DMS114 treated with DMSO at 0.1 percent for 48 hours (cell line): ENCODE measurements around the gene ACSL5.

Experiments
- DNase-seq: peaks from one replicate; lab custom pipeline; 2025; ENCODE audit not compliant: unreplicated experiment; lab: John Stamatoyannopoulos, UW

The ACSL5 gene

DNA sequence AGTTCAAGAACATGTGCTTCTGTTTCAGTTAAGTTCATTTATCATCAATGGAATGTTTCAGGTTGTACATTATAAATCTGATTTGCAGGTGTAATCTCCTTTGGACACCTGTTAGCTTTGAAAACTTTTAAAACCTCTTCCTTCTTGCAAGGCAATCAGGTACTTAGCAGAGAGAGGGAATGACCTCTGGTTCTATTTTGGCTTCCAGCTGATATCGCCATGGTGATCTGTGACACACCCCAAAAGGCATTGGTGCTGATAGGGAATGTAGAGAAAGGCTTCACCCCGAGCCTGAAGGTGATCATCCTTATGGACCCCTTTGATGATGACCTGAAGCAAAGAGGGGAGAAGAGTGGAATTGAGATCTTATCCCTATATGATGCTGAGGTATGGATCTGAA is 35.4 kb downstream of the ACSL5 start:
- DNase-seq = no peak

DNA sequence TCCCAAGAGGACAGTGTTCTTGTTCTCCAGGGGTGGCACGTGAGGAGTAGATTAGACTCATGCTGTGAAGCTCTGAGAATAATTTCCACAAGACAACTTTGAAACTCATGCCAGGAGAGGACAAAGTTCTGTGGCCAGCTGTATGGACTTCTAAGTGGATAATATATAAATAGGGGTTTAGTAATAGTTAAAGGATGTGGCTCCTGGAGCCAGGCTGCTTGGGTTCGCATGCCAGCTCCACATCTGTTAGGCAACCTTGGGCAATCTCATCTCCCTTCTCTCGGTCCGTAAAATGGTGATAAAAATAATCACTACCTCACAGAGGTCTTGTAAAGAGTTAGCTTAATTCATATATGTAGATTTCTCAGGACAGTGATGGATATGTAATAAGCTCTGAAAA is 35.8 kb downstream of the ACSL5 start:
- DNase-seq = no peak

DNA sequence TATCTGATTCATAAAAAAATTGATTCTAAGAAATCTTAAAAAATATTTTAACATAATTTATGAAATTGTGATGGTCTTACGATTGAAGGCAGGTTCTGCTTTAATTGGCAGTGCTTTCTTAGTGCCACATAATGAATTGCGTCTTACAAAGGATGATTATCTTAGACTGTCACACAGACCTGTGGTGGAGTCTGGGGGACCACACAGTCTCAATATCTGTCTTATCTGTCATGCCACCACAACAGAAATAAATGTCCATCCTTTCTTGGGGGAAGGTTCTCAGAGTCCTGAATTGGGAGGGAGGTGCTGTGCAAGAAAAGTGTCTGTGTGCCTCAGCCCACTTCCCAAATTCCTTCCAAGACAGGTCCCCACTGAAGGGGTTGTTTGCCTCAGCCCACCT is 38.8 kb downstream of the ACSL5 start:
- no peak for DNase-seq

DNA sequence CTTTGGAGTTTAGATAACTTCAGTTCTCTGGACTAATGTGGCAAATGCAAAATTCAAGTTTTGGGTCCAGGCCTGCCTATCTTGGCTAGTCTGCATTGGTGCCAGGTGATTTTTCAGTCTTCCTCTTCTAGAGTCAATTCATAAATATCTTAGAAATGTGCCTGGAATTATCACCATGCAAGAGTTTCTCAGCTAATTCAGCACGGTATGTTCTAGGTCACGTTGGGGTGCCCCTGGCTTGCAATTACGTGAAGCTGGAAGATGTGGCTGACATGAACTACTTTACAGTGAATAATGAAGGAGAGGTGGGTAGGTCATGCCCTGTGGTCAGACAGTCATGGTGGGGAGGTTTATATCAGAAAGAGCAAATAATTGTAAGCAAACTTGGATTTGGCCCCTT is 47.8 kb downstream of the ACSL5 start:
- no peak for DNase-seq

DNA sequence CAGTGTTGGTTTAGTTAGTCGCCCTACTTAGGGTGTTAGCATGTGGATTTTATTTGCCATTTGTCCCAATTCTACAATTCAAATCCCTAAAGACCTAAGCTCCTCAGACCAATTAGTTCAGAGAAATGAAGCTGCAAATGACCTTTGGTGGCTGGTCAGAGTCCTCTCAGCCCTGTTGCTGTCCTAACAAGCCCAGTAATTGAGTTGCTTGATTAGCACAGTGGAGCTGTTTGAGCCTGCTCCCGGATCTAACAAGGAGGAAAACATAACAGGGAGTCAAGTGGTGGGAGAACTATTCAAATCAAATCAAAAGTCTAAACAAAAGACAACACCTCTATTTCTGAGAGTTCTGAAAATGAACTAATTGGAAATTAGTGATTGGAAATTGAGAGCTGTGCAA is 50.7 kb downstream of the ACSL5 start:
- no peak for DNase-seq

DNA sequence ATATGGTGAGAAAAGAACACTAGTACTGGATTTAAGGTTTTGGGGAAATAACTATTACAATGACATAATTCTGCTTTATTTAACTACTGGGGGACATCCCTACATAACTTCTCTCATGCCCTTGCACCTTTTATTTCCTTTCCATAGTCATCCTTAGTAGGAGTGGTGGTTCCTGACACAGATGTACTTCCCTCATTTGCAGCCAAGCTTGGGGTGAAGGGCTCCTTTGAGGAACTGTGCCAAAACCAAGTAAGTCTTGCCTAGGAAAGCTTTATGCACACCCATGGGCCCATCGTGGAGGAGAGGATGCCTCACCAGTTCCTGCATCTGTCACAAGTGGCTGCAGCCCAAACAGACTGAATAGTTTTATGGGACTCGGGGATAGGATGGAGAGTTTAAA is 52.2 kb downstream of the ACSL5 start:
- DNase-seq = no peak

DNA sequence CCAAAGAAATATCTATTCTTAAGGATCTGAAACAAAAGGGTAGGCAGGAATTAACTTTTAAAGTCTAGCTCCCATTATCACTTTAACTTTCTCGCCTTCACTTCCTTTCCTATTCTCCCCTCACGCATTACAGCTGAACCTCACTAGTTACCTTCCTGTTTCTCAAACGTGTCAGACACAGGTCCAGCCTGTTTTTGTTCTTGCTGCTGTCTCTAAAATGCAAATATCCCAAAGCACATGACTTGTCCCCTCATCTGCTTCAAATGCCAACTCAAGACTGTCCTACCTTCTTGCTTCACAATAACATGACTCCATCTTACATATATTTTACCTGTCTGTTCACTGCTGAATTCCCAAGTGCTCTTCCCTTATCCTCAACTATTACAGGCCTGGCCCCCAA is 55.2 kb downstream of the ACSL5 start:
- DNase-seq = no peak

DNA sequence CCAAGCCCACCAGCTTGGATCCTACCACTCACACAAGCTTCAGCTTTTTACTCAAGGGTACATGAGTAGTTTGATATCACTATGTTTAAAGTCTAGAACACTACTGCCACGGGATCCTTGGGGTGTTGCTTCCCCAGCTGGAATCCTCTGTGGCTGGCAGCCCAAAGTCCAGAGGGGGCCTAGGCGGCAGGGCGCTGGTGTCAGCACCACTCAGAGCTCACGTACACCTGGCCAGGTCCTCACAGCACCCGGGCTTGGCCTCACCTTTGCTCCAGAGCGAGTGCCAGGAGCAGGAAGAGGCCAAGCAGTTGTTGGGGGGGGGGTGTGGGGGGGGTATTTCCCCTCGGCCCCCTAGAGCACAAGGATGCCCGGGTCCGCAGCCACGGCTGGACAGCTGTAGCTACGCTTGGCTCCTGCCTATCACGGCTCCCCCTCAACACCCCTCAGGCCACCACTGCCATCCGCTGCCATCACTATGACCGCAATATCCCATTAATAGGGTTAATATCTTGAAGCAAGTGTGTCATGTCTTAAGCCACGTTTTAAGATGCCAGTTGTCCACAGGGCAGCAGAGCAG is 55.8 kb downstream of the ACSL5 start:
- DNase-seq = no peak

DNA sequence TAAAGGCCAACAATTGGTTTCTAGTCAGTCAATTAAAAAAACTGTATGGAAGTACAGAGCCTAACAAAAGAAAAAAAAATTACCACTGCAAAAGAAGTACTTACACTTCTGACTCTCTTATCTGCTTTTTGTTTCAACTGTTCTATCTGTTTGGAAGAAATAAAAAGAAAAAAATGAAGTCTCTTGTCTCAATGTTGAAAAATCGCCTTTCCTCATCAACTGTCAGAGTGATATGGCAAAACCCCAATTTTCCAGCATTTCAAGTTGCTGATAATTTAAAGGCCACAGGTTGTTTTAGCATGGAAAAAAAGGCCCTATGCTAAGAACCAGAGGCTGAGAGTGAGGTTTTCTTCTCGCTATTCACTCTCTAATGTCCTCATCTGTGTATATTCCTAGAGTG is 59.2 kb downstream of the ACSL5 start:
- DNase-seq = no peak

DNA sequence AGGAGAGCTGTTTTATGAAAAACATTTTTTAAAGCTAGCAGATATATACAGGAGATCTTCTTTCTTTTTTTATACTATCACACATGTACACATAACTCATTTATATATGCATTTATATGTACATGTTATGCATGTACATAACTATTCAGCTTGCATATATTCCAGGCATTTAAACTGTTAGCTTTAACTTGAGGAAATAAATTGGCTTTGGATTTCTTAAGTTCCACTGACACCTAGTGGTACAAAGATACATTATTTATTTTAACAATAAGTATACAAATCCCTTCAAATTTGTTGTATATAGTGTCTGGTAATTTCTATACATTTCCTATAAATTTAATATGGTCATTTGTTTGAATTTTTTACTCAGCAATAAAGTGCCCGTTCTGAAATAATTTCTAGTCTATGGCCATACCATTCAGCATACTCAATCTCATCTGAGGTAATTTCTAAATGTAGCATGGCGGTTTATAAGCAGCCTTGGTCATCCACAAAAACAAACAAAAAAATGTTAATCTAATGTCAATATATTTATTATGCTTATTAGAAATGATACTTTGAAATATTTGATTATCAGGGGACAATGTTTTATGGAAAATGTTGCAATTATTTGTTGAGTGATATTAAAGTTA is 61.2 kb downstream of the ACSL5 start:
- peak; percentile 22 for DNase-seq

DNA sequence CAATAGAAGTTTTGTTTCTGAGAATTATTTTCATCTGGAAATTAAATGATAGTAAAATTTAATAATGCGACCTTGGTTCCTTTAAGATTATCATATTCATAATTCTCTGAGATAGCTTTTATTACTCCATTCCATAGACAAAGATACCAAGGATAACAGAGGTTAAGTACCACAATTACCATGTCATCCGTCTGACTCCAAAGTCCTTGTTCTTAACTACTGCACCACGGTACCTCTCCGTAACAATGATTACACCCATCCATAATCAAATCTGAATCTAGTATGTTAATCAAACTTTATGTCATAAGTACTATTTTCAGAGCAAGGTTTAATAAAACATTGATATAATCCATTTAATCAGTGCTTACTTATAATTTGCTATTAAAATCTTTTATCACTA is 64.4 kb downstream of the ACSL5 start:
- DNase-seq = no peak

DNA sequence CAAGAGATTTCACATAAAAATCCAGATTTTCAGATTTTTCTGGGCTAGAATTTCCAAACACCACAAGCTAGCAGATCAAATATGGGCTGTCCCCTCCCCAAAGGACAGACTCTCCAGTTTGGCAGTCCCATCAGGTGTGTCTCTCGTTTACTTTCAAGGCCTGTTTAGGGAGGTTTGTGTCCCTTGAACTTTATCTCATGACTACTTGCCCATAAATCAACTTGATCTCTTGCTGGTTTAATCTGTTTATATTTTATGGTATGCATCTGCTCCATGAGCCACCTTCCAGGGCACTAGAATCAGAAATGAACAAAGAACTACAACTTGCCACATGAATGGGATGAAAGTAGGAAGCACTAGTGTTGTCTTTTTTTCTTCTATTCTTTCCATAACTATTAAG is 67.6 kb downstream of the ACSL5 start:
- DNase-seq = no peak

DNA sequence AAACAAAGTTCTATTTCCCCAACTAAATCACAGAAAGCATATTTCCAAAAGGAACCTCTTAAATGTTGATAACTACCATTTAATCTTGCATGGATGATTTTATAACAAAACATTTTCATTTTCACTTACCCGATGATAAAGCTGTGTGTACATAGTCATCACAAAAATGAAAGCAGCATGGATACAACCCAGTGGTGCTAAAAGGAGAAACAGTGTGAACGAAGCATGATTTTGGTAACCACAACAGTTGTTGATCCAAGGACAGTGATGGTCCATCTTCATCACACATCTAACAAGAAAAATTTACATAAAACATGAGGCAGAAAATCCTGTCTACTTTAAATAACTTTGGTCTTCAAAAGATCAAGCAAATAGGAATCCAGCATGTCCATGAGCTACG is 68.1 kb downstream of the ACSL5 start:
- no peak for DNase-seq

DNA sequence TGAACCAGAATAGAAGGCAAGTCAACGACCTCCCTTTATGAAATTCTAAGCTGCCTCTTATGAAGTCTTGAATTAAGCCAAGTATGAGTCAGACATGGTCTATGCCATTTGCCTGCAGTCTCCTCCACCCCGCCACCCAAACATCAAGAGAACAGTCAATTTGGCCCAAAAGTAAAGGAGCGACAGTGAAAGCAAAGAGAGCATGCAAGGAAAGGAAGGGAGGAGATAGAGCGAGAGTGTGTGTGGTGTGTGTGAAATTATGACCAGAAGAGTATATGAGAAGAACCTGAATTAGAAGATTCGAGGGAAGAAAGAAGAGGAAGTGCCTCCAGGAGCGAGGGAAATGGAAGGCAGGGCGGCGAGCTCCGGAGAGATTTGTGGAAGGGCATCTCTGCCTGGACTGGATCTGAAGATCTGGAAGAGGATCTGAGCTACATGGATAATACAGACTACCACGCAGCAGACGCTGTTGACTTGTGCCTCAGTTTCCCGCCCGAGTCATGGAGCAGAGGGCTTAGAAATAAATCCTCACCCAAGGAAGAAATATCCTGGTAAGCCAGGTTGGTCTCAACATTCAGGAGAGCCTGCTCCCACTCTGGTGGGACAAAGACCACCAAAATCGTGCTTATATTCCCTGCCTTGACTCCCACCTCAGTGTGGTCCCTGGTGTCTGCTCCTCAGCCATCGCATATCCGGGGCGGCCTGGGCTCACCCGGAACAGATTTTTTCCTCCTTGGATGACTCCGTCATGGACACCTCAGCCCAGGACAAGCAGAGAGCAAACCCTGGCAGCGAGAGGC is 72.3 kb downstream of the ACSL5 start:
- no peak for DNase-seq

DNA sequence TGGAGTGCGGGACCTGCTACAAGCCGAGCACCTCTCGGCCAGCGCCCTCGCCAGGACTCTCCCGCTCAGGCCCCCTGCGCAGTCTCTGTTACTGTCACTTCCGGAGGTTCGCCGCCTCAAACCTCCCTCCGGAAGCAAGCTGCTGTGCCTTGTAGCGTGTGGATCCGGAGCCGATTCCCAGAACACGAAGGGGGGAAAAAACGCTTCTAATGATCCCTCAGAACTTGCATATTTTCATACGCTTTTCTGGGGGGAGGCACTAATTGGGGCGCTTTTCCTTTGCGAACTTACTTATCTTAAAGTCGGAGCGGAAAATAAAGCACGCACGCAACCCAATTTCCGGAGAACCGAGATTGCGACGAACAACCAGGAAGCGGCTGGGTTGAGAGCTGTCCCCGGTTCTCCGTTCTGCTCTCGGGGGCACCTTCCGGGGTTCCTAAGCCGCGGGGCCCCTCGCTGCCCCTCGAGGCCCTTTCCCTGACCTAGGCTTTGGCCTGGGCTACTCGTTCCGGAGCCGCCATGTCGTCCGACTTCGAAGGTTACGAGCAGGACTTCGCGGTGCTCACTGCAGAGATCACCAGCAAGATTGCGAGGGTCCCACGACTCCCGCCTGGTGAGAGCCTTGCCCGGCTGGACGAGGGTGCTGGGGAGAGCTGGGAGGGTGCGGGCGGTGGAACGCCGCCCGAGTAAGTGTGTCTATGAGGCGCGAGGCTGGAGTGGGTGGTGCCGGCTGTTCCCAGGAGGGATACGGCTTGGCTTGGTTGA is 73.1 kb downstream of the ACSL5 start, which contains the start of the genes VTI1A and ZDHHC6:
Gene VTI1A (plus strand): TSS at position 361 of the 765 bp plus-strand sequence. CDS start 159 bp downstream, at position 520.
Gene ZDHHC6 (minus strand): TSS at position 60 of the 765 bp plus-strand sequence. CDS start 1,478 bp downstream, outside the sequence.
- DNase-seq = peak; percentile 60

DNA sequence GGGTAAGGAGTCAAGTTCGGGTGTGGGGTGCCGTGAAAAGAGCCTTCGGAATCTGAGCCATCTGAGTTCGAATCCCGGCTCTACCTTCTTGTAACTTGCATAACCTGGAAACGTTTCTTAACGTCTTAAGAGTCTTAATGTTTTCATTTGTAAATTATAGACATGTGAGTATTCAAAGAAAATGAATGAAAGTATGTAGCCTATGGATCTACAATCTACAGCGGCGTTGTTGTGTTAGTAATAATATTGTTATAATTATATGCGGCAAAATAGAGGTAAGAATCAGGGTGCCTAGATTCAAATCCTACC is 73.7 kb downstream of the ACSL5 start:
- no peak for DNase-seq

DNA sequence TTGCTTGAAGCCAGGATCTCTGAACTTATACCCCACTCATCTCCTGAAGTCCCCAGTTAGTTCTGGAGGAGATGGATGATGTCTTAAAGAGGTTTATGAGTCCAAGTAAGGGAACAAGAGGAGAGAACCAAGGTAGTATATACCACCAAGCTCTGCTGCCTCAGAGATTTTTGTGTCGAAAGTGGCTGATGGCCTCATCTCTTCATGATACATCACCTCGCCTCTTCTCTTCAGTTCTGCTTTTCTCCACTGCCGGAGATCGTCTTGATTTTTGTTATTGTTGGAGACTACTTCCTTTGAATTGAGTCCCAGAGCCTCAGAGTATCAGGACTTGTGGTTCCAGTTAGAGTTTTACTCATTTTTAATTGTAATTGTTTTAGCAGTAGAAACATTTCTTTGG is 75.0 kb downstream of the ACSL5 start:
- no peak for DNase-seq

DNA sequence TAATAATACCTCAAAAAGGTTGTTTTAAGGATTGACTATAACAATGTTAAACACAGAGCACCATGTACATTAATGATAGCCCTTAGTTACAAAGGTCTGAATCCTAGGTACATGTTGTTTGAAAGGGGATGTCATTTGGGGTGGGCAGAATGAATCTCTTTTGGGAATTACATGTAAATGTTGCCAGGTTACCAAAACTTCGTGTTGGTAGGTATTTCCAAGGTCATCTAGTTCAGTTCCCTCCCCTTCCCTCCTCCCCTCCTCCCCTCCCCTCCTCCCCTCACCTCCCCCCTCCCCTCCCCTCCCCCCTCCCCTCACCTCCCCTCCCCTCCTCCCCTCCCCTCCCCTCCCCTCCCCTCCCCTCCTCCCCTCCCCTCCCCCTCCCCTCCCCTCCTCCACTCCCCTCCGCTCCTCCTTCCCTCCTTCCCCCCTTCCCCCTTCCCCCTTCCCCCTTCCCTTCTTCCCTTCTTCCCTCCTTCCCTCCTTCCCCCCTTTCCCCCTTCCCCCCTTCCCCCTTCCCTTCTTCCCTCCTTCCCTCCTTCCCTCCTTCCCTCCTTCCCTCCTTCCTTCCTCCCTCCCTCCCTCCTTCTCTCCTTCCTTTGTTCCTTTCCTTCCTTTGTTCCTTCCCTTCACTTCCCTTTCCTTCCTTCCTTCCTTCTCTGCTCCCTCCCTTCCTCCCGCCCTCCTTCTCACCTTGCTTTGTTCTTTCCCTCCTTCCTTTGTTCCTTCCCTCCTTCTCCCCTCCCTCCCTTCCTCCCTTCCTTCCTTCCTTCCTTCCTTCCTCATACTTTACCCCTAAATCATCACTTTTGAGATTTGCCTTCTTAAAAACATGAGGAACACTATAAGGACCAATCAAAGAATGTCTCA is 81.2 kb downstream of the ACSL5 start:
- no peak for DNase-seq

DNA sequence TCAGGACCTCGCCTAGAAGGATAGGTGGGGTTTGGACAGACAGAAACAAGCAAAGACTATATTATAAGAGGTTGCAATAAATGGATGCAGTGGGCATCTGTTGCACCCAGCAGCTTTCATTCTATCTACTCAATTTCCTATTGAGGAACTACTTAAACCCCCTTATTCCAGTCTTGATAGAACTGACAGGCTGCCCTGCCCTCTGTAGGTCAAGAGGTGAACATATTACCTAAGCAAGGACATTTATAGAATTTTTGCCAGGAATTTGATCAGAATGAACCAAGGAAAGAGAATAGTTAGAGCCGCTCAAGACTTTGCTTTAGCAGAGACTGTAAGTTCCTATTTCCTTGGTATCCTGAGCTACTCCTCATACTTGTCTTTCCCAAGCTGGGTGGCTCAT is 82.6 kb downstream of the ACSL5 start:
- DNase-seq = no peak

DNA sequence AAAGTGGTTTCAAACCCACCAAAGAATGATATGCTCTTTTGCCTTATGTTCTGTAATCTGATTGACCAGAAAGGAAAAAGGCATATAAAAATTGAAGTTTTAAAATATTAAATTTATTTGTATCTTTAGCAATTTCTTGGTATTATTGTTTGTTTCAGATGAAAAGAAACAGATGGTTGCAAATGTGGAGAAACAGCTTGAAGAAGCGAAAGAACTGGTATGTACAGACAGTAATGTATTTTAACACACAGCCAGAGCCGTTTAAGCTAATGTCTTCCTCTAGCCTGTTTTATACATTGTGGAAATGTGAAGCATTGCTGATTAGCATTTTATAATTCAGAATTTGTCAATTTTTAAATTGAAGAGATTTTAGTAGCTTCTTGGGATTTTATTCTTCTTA is 86.5 kb downstream of the ACSL5 start:
- no peak for DNase-seq
